Panc1 (cell line): ENCODE results near the gene TMTC3.

ENCODE experiments used
- CTCF ChIP-seq: fragments of 450-650 bp; IDR thresholded peaks from 2 replicates; pipeline ENCODE4 v1.5.1; 2017; ENCODE audit warnings: mild to moderate bottlenecking
- POLR2AphosphoS5 ChIP-seq: IDR thresholded peaks from 2 replicates; pipeline ENCODE4 v1.6.1; 2012; ENCODE audit warnings: mild to moderate bottlenecking, low read depth, low read length, moderate library complexity
- REST ChIP-seq, 2 experiments: IDR thresholded peaks; 2 replicates each; pipeline ENCODE4 v1.6.1; 2011 to 2012; ENCODE audit warnings: low read depth in 2 of 2, control low read depth in 1 of 2, low read length in 1 of 2, mild to moderate bottlenecking in 1 of 2, moderate library complexity in 1 of 2; ENCODE audit not compliant: insufficient read depth in 1 of 2
- SIN3A ChIP-seq: IDR thresholded peaks from 2 replicates; pipeline ENCODE4 v1.6.1; 2012; ENCODE audit warnings: low read depth, mild to moderate bottlenecking, low read length, moderate library complexity, borderline replicate concordance; ENCODE audit not compliant: insufficient read depth
- TCF7L2 ChIP-seq: IDR thresholded peaks from 2 replicates; pipeline ENCODE4 v1.6.1; 2011; ENCODE audit warnings: mild to moderate bottlenecking, low read depth, low read length, inconsistent platforms

GRCh38 chr12:88111074-88111652 is 30.9 kb upstream of the TMTC3 start:
- peak; percentile 54; the same call in 1 of the 2 replicates for TF ChIP-seq CTCF
- no peak for TF ChIP-seq POLR2AphosphoS5
- TF ChIP-seq REST (IDR thresholded peaks at IDR 0.05; ENCODE audit: insufficient read depth in 1 of 2, low read depth in 2 of 2, low read length in 1 of 2) = no peak
- TF ChIP-seq SIN3A = no peak
- TF ChIP-seq TCF7L2 = no peak
